Progenitor cell of endocrine pancreas (in vitro differentiated cells): ENCODE data around the gene RSBN1L. TPM values are rescaled to one million over a fixed set of nuclear protein-coding genes. Genes with fewer than 3 reads are reported as not detected.
"Not testable (repeated sequence)": the region's sequence is repeated elsewhere in the genome, so short reads cannot be mapped to it uniquely, and the experiment has no call there.

Experiments used
- DNase-seq: peaks from one replicate; pipeline ENCODE4 v3.0.0; 2021; ENCODE audit warnings: low spot score; ENCODE audit not compliant: unreplicated experiment
- H3K27ac Mint-ChIP-seq: 2 replicates; pipeline ENCODE4 v1.8.0; 2021; ENCODE audit warnings: mild to moderate bottlenecking, moderate library complexity, mixed read lengths
- H3K27me3 Mint-ChIP-seq: 2 replicates; pipeline ENCODE4 v1.8.0; 2021; ENCODE audit warnings: mixed read lengths
- H3K36me3 Mint-ChIP-seq: 2 replicates; pipeline ENCODE4 v1.8.0; 2022; ENCODE audit warnings: mixed read lengths; ENCODE audit not compliant: insufficient read depth
- H3K4me1 Mint-ChIP-seq: 2 replicates; pipeline ENCODE4 v1.8.0; 2021; ENCODE audit warnings: low read depth, mixed read lengths
- H3K4me3 Mint-ChIP-seq: 2 replicates; pipeline ENCODE4 v1.8.0; 2021; ENCODE audit warnings: low read depth, mild to moderate bottlenecking, moderate library complexity, mixed read lengths
- H3K9me3 Mint-ChIP-seq: 2 replicates; pipeline ENCODE4 v1.8.0; 2021; ENCODE audit warnings: low read depth, mixed read lengths
- CTCF ChIP-seq: fragments of 200-600 bp; sonication (generic); IDR thresholded peaks from one replicate; pipeline ENCODE4 v1.5.0; 2021; ENCODE audit warnings: antibody characterized with exemption, mild to moderate bottlenecking; ENCODE audit not compliant: unreplicated experiment
- total RNA-seq: library from RNA; stranded (reverse); gene quantifications from 2 replicates; pipeline ENCODE4 v1.2.1, GENCODE V29; 2021

RSBN1L gene
- total RNA-seq, 1 donor from 2014 or later: 24.5 TPM

- no peak for TF ChIP-seq CTCF
- H3K9me3 Mint-ChIP-seq: no peaks in the 10 kb centered on the region
- no peaks in the 10 kb centered on the region for H3K27me3 Mint-ChIP-seq
- H3K4me1 Mint-ChIP-seq: peaks cover 2% of the 10 kb centered on the region
- H3K4me3 Mint-ChIP-seq: no peak overlapping the region
- H3K36me3 Mint-ChIP-seq: peaks cover 7% of the 10 kb centered on the region
- H3K27ac Mint-ChIP-seq: no peak overlapping the region
- DNase-seq: no peak
Measured at GRCh38 chr7:77716804-77717203, 20.5 kb downstream of the RSBN1L start.

DNA sequence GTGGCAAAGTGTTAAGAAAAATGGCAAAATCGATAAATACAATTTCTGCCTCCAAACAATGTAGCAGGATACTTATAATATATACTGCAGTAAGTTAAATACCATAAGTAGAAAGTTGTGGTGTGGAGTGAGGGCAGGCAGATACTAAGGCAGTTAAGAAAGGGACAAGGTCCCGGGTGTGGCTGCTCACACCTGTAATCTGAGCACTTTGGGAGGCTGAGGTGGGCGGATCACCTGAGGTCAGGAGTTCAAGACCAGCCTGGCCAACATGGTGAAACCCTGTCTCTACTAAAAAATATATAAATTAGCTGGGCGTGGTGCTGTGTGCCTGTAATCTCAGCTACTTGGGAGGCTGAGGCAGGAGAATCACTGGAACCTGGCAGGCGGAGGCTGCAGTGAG is 21.3 kb downstream of the RSBN1L start:
- H3K4me3 Mint-ChIP-seq: not testable (repeated sequence)

DNA sequence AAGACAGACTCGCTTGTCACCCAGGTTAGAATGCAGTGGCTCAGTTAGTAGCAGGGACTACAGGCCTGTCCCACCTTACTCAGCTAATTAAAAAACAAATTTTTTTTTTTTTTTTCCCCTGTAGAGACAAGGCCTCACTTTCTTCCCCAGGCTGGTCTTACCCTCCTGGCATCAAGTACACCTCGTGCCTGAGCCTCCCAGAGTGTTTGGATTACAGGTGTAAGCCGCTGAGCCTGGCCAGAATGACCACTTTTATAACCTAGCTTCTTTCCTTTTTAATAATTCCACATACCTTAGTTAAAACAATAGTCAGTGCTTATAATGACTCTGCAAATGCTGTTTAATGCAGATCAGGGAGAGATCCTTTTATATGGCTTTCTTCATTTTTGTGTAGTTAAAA is 31.3 kb downstream of the RSBN1L start:
- H3K4me3 Mint-ChIP-seq: no peak overlapping the region
- TF ChIP-seq CTCF: no peak
- no peaks in the 10 kb centered on the region for H3K27me3 Mint-ChIP-seq
- no peaks in the 10 kb centered on the region for H3K9me3 Mint-ChIP-seq
- peak overlapping the region; percentile 86 for H3K27ac Mint-ChIP-seq
- no peaks in the 10 kb centered on the region for H3K36me3 Mint-ChIP-seq
- no peak for DNase-seq
- peaks cover 22% of the 10 kb centered on the region for H3K4me1 Mint-ChIP-seq

More for the DNA sequence above, 21.3 kb downstream of the RSBN1L start:
- not testable (repeated sequence) for DNase-seq, H3K4me1 Mint-ChIP-seq, H3K36me3 Mint-ChIP-seq, H3K27me3 Mint-ChIP-seq, H3K27ac Mint-ChIP-seq, H3K9me3 Mint-ChIP-seq

- Mint-ChIP-seq H3K36me3 (peaks cover 1% of the 10 kb centered on the region), H3K9me3 (no peaks in the 10 kb centered on the region), H3K4me3 (no peak overlapping the region), H3K27ac (peak overlapping the region; percentile 86), H3K27me3 (no peaks in the 10 kb centered on the region), H3K4me1 (peaks cover 22% of the 10 kb centered on the region)
- no peak for DNase-seq
- no peak for TF ChIP-seq CTCF
Measured at GRCh38 chr7:77727936-77728701, 31.9 kb downstream of the RSBN1L start.

DNA sequence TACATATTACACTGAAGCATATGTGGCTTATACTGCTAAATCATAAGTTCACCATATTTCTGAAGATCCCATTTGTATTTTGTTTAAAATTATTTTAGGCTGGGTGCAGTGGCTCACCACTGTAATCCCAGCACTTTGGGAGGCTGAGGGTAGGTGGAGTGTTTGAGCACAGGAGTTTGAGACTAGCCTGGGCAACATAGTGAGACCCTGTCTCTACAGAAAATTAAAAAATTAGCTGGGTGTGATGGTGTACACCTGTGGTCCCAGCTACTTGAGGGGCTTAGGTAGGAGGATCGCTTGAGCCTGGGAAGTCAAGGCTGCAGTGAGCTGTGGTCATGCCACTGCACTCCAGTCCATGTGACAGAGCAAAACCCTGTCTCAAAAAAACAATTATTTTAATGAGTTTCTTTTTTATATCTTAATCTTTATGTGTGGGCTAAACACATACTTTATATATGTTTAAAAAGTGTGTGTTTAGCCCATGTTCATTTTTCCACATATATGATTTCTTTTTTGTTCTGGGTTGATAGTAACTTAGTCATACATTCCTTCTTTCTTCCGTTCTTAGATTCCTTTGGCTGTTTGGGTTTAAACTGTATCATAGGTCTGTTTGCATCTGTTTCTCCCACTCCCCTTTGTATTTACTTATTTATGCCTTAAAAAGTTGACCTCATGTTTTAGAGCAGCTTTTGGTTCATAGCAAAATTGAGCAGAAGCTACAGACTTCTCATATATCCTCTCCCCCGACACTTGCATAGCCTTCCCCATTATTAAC is 33.5 kb downstream of the RSBN1L start:
- Mint-ChIP-seq H3K4me1 (peaks cover 25% of the 10 kb centered on the region), H3K27me3 (no peaks in the 10 kb centered on the region), H3K27ac (peak overlapping the region; percentile 86), H3K9me3 (no peaks in the 10 kb centered on the region), H3K4me3 (no peak overlapping the region), H3K36me3 (peaks cover 1% of the 10 kb centered on the region)
- DNase-seq: no peak
- no peak for TF ChIP-seq CTCF

- Mint-ChIP-seq H3K36me3 (peaks cover 4% of the 10 kb centered on the region), H3K4me1 (peaks cover 29% of the 10 kb centered on the region), H3K4me3 (no peak overlapping the region), H3K27me3 (no peaks in the 10 kb centered on the region), H3K27ac (peak overlapping the region; percentile 41), H3K9me3 (no peaks in the 10 kb centered on the region)
- no peak for TF ChIP-seq CTCF
- DNase-seq: no peak
Measured at GRCh38 chr7:77731716-77732115, 35.5 kb downstream of the RSBN1L start.
